Liver (tissue), 3 donors: ENCODE measurements around the gene PLXND1.

Experiments
- EGR1 ChIP-seq, 2 donors: IDR thresholded peaks; 2 replicates each; pipeline ENCODE4 v1.6.1; 2016 to 2018; ENCODE audit warnings: antibody characterized with exemption in 2 of 2, low read depth in 2 of 2
- FOXA1 ChIP-seq: IDR thresholded peaks from 2 replicates; pipeline ENCODE4 v1.6.1; 2016; ENCODE audit warnings: antibody characterized with exemption
- FOXA2 ChIP-seq: IDR thresholded peaks from 2 replicates; pipeline ENCODE4 v1.6.1; 2016; ENCODE audit warnings: antibody characterized with exemption
- GABPA ChIP-seq, 2 donors: IDR thresholded peaks in 1 of 2; conservative IDR thresholded peaks in 1 of 2; 2 replicates each; pipeline ENCODE4 v1.6.1; 2016; ENCODE audit warnings: antibody characterized with exemption in 2 of 2, mild to moderate bottlenecking in 1 of 2, moderate library complexity in 1 of 2
- JUND ChIP-seq, 2 donors: IDR thresholded peaks; 2 replicates each; pipeline ENCODE4 v1.6.1; 2016; ENCODE audit warnings: antibody characterized with exemption in 2 of 2
- NR2F2 ChIP-seq: IDR thresholded peaks from 2 replicates; pipeline ENCODE4 v1.6.1; 2016; ENCODE audit warnings: antibody characterized with exemption
- RAD21 ChIP-seq, 2 donors: IDR thresholded peaks; 2 replicates each; pipeline ENCODE4 v1.6.1; 2016; ENCODE audit warnings: antibody characterized with exemption in 2 of 2, mild to moderate bottlenecking in 2 of 2
- RXRA ChIP-seq, 2 donors: IDR thresholded peaks; 2 replicates each; pipeline ENCODE4 v1.6.1; 2017 to 2018; ENCODE audit warnings: antibody characterized with exemption in 2 of 2, mild to moderate bottlenecking in 1 of 2
- TAF1 ChIP-seq: conservative IDR thresholded peaks from 2 replicates; pipeline ENCODE4 v1.6.1; 2016; ENCODE audit warnings: antibody characterized with exemption, mild to moderate bottlenecking
- YY1 ChIP-seq: IDR thresholded peaks from 2 replicates; pipeline ENCODE4 v1.6.1; 2016; ENCODE audit warnings: antibody characterized with exemption, mild to moderate bottlenecking
- TF ChIP-seq, protein P1 (sequence below): fragments of 150-350 bp; IDR thresholded peaks from 2 replicates; pipeline ENCODE4 v1.5.1; 2017; ENCODE audit warnings: improper control_type of control experiment, low read depth, low read length; ENCODE audit not compliant: missing input control
- TF ChIP-seq, protein P2 (sequence below): IDR thresholded peaks from 2 replicates; pipeline ENCODE4 v1.6.1; 2016; ENCODE audit warnings: antibody characterized with exemption, mild to moderate bottlenecking
- TF ChIP-seq, protein P3 (sequence below): IDR thresholded peaks from 2 replicates; pipeline ENCODE4 v1.6.1; 2016; ENCODE audit warnings: antibody characterized with exemption
- TF ChIP-seq, protein P4 (sequence below): IDR thresholded peaks from 2 replicates; pipeline ENCODE4 v1.6.1; 2016; ENCODE audit warnings: antibody characterized with exemption
- donor health status: healthy.
- donor health status: healthy.

DNA sequence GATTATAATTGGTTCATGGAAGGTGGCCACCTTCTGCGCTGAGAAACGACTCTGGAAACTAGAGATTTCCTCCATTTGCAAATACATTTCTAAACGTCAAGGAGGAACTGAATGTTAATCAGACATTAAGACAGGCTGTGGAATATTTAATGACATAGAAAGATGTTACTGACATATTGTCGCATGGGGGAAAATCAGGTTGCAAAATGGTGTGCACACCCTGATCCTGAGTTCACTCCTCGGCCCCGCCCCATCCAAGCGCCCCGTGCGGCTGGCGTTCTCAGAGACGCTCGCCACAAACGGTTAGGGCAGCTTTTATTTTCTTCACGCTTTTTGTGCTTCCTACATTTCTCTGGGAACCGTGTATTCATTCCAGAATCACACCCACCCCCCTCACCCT lies 52.8 kb downstream of the PLXND1 start:
- TF ChIP-seq RAD21 (IDR thresholded peaks at IDR 0.05) = no peak
- TF ChIP-seq, protein P1, sequence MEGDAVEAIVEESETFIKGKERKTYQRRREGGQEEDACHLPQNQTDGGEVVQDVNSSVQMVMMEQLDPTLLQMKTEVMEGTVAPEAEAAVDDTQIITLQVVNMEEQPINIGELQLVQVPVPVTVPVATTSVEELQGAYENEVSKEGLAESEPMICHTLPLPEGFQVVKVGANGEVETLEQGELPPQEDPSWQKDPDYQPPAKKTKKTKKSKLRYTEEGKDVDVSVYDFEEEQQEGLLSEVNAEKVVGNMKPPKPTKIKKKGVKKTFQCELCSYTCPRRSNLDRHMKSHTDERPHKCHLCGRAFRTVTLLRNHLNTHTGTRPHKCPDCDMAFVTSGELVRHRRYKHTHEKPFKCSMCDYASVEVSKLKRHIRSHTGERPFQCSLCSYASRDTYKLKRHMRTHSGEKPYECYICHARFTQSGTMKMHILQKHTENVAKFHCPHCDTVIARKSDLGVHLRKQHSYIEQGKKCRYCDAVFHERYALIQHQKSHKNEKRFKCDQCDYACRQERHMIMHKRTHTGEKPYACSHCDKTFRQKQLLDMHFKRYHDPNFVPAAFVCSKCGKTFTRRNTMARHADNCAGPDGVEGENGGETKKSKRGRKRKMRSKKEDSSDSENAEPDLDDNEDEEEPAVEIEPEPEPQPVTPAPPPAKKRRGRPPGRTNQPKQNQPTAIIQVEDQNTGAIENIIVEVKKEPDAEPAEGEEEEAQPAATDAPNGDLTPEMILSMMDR = no peak
- no peak for TF ChIP-seq GABPA (IDR thresholded peaks at IDR 0.05 in 1 of 2, conservative IDR thresholded peaks at IDR 0.05 in 1 of 2)
- TF ChIP-seq, protein P2, sequence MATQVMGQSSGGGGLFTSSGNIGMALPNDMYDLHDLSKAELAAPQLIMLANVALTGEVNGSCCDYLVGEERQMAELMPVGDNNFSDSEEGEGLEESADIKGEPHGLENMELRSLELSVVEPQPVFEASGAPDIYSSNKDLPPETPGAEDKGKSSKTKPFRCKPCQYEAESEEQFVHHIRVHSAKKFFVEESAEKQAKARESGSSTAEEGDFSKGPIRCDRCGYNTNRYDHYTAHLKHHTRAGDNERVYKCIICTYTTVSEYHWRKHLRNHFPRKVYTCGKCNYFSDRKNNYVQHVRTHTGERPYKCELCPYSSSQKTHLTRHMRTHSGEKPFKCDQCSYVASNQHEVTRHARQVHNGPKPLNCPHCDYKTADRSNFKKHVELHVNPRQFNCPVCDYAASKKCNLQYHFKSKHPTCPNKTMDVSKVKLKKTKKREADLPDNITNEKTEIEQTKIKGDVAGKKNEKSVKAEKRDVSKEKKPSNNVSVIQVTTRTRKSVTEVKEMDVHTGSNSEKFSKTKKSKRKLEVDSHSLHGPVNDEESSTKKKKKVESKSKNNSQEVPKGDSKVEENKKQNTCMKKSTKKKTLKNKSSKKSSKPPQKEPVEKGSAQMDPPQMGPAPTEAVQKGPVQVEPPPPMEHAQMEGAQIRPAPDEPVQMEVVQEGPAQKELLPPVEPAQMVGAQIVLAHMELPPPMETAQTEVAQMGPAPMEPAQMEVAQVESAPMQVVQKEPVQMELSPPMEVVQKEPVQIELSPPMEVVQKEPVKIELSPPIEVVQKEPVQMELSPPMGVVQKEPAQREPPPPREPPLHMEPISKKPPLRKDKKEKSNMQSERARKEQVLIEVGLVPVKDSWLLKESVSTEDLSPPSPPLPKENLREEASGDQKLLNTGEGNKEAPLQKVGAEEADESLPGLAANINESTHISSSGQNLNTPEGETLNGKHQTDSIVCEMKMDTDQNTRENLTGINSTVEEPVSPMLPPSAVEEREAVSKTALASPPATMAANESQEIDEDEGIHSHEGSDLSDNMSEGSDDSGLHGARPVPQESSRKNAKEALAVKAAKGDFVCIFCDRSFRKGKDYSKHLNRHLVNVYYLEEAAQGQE = no peak
- TF ChIP-seq RXRA (IDR thresholded peaks at IDR 0.05) = no peak
- no peak for TF ChIP-seq JUND (IDR thresholded peaks at IDR 0.05)
- TF ChIP-seq FOXA1 = no peak
- TF ChIP-seq, protein P3, sequence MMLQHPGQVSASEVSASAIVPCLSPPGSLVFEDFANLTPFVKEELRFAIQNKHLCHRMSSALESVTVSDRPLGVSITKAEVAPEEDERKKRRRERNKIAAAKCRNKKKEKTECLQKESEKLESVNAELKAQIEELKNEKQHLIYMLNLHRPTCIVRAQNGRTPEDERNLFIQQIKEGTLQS = no peak
- no peak for TF ChIP-seq NR2F2
- no peak for TF ChIP-seq YY1
- TF ChIP-seq EGR1 (IDR thresholded peaks at IDR 0.05; ENCODE audit: low read depth in 2 of 2) = no peak
- TF ChIP-seq TAF1 = no peak
- no peak for TF ChIP-seq FOXA2
- TF ChIP-seq, protein P4, sequence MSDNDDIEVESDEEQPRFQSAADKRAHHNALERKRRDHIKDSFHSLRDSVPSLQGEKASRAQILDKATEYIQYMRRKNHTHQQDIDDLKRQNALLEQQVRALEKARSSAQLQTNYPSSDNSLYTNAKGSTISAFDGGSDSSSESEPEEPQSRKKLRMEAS = no peak
